ENCODE results near the gene BMP7.

Gene BMP7

DNA sequence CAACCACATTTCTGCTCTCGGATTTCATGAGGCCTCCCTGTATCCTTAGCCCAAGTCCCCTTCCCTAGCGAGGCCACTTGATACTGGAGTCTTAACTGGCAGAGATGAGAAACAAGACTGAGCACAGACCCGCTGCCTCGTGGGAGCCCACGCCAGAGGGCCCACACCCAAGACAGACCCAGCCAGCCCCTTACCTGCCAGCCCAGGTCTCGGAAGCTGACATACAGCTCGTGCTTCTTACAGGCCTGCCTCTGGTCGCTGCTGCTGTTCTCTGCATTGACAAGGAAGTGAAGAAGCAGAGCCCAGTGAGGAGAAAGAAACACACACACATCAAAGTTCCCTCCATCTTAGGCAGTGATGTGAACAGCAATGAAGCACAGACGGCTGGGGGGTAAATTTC is 91.7 kb downstream of the BMP7 start:
- H3K36me3 ChIP-seq (ENCODE audit: insufficient read depth, low read length) = peaks cover 69% of the 10 kb centered on the region
- H3K9me3 ChIP-seq (ENCODE audit: low read length) = no peaks in the 10 kb centered on the region
- no peak overlapping the region for H3K4me3 ChIP-seq (ENCODE audit: low read length)
- H2AFZ ChIP-seq (ENCODE audit: low read depth, low read length) = no peak overlapping the region
- H3K4me1 ChIP-seq (ENCODE audit: insufficient read depth, low read length) = no peaks in the 10 kb centered on the region
- no peaks in the 10 kb centered on the region for H3K27me3 ChIP-seq (ENCODE audit: insufficient read depth, low read length)

DNA sequence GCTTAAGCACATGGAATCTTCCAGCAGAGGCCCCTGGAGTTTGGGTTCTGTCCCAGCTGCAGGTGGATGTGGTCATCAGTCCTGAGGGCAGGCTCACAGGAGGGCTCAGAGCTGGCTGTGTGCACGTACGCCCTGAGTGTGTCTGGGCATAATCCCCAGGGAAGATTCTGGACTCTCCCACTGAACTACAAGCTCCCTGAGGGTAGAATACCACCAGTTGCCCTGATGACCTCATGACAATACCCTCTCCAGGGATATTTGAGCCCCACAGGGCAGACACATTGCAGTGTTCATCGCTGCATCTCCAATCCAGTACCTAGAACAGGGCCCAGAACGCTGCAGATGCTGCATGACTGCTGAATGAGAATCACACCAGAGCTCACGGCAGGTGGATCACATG is 92.5 kb downstream of the BMP7 start:
- H3K9me3 ChIP-seq (ENCODE audit: low read length) = no peaks in the 10 kb centered on the region
- H2AFZ ChIP-seq (ENCODE audit: low read depth, low read length) = no peak overlapping the region
- no peaks in the 10 kb centered on the region for H3K27me3 ChIP-seq (ENCODE audit: insufficient read depth, low read length)
- H3K4me1 ChIP-seq (ENCODE audit: insufficient read depth, low read length) = no peaks in the 10 kb centered on the region
- no peak overlapping the region for H3K4me3 ChIP-seq (ENCODE audit: low read length)
- peaks cover 69% of the 10 kb centered on the region for H3K36me3 ChIP-seq (ENCODE audit: insufficient read depth, low read length)

DNA sequence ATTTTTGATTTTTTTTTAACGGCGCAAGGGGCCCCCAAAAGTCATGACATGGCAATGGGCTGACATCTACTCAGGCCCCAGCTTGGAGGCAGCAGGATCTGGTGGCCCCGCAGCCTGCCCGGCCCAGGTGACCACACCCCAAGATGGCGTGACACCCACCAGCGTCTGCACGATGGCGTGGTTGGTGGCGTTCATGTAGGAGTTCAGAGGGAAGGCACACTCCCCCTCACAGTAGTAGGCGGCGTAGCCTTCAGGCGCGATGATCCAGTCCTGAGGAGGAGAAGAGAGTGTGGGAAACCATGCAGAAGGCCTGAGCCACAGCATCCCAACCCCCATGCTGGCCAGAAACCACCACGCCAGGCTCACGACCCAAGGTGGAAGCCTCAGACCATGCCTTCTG is 93.4 kb downstream of the BMP7 start:
- H3K4me3 ChIP-seq (ENCODE audit: low read length) = no peak overlapping the region
- H3K4me1 ChIP-seq (ENCODE audit: insufficient read depth, low read length) = no peaks in the 10 kb centered on the region
- no peaks in the 10 kb centered on the region for H3K9me3 ChIP-seq (ENCODE audit: low read length)
- H3K27me3 ChIP-seq (ENCODE audit: insufficient read depth, low read length) = no peaks in the 10 kb centered on the region
- peaks cover 68% of the 10 kb centered on the region for H3K36me3 ChIP-seq (ENCODE audit: insufficient read depth, low read length)
- H2AFZ ChIP-seq (ENCODE audit: low read depth, low read length) = no peak overlapping the region

DNA sequence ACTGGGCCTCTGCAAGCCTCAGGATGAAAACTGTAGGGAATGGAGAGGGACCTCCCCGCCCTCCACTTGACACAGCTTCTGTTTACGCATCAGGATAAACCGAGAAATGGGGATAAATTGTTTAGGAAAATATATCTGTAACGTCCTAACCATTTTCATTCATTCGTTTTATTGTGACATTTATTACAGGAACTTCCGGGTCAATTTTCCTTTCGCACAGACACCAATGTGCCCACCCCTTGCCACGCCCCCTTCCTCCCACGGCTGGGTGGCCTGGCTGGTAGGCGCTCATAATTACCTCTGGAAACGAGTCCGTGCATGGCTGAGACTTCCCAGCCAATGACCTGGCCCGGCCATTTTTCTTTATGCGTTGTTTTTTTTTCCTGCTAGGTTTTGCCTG is 96.1 kb downstream of the BMP7 start:
- Histone ChIP-seq H3K4me1 (ENCODE audit: insufficient read depth, low read length) (no peaks in the 10 kb centered on the region), H3K36me3 (ENCODE audit: insufficient read depth, low read length) (peaks cover 61% of the 10 kb centered on the region), H3K27me3 (ENCODE audit: insufficient read depth, low read length) (no peaks in the 10 kb centered on the region), H2AFZ (ENCODE audit: low read depth, low read length) (no peak overlapping the region), H3K4me3 (ENCODE audit: low read length) (no peak overlapping the region), H3K9me3 (ENCODE audit: low read length) (no peaks in the 10 kb centered on the region)

DNA sequence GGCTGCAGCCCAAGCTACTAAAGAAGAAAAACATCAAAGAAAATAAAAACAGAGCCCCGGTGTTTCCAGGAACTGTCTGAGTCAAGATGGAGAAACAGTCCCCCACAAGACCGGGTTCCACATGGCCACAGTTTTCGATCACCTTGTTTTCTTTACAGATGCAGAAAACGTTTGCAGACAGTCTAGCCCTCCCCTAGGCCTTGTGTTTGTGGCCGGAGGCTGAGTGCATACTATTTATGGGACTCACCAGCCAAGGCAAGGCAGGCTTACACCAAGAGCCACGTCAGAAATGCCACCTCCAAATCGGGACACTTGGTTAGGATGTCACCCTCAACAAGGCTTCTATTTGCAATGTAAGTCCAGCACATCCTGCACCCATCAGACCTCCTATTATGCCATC is 97.3 kb downstream of the BMP7 start:
- H2AFZ ChIP-seq (ENCODE audit: low read depth, low read length) = no peak overlapping the region
- H3K4me3 ChIP-seq (ENCODE audit: low read length) = no peak overlapping the region
- peaks cover 54% of the 10 kb centered on the region for H3K36me3 ChIP-seq (ENCODE audit: insufficient read depth, low read length)

DNA sequence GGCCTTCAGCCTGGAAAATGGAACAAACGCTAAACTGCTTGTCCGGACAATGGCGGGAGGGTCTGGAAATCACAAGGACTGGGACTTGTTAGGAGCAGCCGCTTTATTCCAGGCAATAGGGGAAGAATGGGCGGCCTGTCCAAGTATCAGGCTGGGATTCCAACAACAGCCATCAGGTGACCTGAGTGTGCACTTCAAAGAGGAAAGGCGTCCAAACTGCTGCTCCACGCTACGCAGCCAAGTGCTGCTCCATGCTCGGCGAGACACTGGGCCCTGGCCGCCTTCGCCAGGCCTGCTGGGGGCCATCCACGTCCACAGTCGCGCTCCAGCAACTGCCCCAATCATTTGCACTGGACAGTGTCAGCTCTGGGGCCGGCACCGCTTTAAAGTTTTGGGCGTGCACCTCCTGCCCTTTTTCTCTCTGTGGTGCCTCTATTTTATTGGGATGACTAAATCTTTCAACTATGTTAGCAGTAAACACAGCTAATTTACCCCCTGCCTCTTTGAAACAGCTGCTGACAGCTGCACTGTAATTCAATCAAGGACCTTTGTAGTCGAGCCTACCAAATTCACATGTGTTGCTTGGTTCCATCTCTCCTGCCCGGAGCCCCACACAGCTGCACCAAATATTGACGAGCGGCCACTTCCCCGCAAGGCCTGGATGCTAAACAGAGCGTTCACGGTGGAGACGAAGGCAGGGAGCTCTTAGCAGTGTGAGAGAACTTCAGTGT is 98.3 kb downstream of the BMP7 start:
- no peak overlapping the region for H2AFZ ChIP-seq (ENCODE audit: low read depth, low read length)
- no peaks in the 10 kb centered on the region for H3K9me3 ChIP-seq (ENCODE audit: low read length)
- H3K36me3 ChIP-seq (ENCODE audit: insufficient read depth, low read length) = peaks cover 50% of the 10 kb centered on the region
- no peak overlapping the region for H3K4me3 ChIP-seq (ENCODE audit: low read length)
- H3K27me3 ChIP-seq (ENCODE audit: insufficient read depth, low read length) = no peaks in the 10 kb centered on the region
- no peaks in the 10 kb centered on the region for H3K4me1 ChIP-seq (ENCODE audit: insufficient read depth, low read length)

More for the DNA sequence above, 97.3 kb downstream of the BMP7 start:
- no peaks in the 10 kb centered on the region for H3K9me3 ChIP-seq (ENCODE audit: low read length)
- H3K4me1 ChIP-seq (ENCODE audit: insufficient read depth, low read length) = no peaks in the 10 kb centered on the region
- no peaks in the 10 kb centered on the region for H3K27me3 ChIP-seq (ENCODE audit: insufficient read depth, low read length)

DNA sequence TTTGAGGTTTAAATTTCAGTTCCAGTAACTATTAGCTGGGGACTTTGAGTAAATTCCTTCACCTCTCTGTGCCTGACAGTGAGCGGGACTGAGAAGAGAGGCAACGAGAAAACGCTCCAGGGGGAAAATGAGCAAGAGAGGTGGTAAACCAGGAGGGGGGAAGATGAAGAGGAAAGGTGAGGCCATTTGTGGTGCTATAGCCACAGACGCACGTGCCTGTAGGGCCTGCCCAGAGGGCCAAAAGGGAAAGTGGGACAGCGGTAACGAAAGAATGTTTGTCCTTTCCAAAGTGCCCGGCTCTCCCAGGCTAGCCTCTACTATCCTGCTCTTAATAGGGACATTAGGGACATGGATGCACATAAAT is 99.2 kb downstream of the BMP7 start:
- Histone ChIP-seq H3K4me3 (ENCODE audit: low read length) (no peak overlapping the region), H3K36me3 (ENCODE audit: insufficient read depth, low read length) (peaks cover 42% of the 10 kb centered on the region), H3K4me1 (ENCODE audit: insufficient read depth, low read length) (no peaks in the 10 kb centered on the region), H2AFZ (ENCODE audit: low read depth, low read length) (no peak overlapping the region), H3K9me3 (ENCODE audit: low read length) (no peaks in the 10 kb centered on the region), H3K27me3 (ENCODE audit: insufficient read depth, low read length) (no peaks in the 10 kb centered on the region)

DNA sequence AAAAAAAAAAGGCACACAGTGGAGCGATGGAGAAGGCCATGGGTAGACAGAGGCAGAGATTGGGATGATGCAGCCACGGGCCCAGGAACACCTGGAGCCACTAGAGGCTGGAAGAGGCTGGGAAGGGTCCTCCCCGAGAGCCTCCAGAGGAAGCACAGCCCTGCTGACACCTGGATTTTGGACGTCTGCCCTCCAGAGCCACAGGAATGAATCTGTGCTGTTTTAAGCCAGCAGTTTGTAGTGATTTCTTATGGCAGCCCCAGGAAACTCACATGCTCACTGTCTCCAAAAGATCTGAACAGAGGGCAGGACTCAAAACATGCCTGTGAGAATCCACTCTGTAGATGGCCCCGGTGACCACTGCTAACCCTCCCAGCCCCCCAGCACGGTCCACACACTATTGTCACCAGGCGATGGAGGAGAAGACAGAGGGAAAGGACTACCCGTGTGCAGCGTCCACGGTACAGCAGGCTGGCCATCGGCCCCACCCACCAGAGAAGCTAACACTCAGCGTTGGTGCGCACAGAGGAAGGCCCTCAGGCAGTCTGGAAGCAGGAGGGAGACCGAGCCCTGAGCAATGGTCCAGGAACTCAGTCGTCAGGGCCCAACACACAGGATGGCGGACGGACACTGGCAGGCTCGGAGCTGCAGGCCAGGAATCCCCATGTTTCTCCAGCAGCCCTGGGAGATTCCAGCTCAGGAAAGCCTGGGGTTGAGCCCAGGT is 99.7 kb downstream of the BMP7 start:
- no peaks in the 10 kb centered on the region for H3K4me1 ChIP-seq (ENCODE audit: insufficient read depth, low read length)
- H3K36me3 ChIP-seq (ENCODE audit: insufficient read depth, low read length) = peaks cover 36% of the 10 kb centered on the region
- H3K27me3 ChIP-seq (ENCODE audit: insufficient read depth, low read length) = no peaks in the 10 kb centered on the region
- no peaks in the 10 kb centered on the region for H3K9me3 ChIP-seq (ENCODE audit: low read length)
- H2AFZ ChIP-seq (ENCODE audit: low read depth, low read length) = no peak overlapping the region
- no peak overlapping the region for H3K4me3 ChIP-seq (ENCODE audit: low read length)

DNA sequence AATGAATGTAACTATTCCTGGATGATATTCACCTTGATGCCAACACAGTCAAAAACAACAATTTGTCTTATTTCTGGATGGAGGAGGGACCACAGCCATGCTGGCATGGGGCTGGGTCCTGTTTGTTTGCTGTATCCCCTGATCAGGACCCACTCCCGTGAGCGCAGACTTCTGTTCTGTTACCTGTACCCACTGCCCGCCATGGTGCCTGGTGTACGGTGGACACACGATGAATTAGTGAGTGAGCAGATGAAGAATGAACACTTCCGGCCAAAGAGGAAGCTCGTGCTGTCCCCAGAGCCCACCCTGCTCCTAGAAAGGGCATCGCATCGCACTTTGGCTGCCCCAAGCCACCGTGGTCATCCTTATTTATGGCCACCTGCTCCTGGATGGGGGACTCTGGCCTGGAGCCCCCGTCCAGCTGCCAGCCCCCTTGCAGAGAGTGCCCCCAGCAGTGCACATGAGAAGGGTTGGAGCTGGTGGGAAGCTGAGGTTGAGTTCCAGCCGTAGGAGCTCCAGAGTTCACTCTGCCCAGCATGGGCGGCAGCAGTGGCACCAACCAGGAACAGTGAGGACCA is 100.9 kb downstream of the BMP7 start:
- H3K4me3 ChIP-seq (ENCODE audit: low read length) = no peak overlapping the region
- H3K4me1 ChIP-seq (ENCODE audit: insufficient read depth, low read length) = no peaks in the 10 kb centered on the region
- peaks cover 24% of the 10 kb centered on the region for H3K36me3 ChIP-seq (ENCODE audit: insufficient read depth, low read length)
- no peaks in the 10 kb centered on the region for H3K9me3 ChIP-seq (ENCODE audit: low read length)
- no peak overlapping the region for H2AFZ ChIP-seq (ENCODE audit: low read depth, low read length)
- no peaks in the 10 kb centered on the region for H3K27me3 ChIP-seq (ENCODE audit: insufficient read depth, low read length)

DNA sequence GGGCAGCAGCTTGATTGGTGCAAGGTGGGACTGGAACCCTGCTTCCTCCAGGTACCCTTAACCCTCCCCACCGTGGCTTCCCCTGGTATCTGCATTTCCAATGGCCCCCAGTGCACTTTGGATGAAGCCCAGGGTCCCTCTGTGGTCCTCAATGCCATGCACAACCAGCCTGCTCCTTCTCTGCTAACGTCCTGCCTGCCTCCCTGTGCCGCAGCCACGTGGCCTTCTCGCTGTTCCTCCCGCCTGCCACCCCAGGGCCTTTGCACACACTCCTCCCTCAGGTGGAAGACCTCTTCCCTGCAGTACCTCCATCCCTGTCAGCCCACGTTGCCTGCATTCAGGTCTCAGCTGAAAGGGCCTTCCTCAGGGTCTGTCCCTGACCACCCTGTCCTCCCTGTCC is 101.6 kb downstream of the BMP7 start:
- Histone ChIP-seq H3K27me3 (ENCODE audit: insufficient read depth, low read length) (no peaks in the 10 kb centered on the region), H3K36me3 (ENCODE audit: insufficient read depth, low read length) (peaks cover 18% of the 10 kb centered on the region), H2AFZ (ENCODE audit: low read depth, low read length) (no peak overlapping the region), H3K4me3 (ENCODE audit: low read length) (no peak overlapping the region), H3K4me1 (ENCODE audit: insufficient read depth, low read length) (no peaks in the 10 kb centered on the region), H3K9me3 (ENCODE audit: low read length) (no peaks in the 10 kb centered on the region)

DNA sequence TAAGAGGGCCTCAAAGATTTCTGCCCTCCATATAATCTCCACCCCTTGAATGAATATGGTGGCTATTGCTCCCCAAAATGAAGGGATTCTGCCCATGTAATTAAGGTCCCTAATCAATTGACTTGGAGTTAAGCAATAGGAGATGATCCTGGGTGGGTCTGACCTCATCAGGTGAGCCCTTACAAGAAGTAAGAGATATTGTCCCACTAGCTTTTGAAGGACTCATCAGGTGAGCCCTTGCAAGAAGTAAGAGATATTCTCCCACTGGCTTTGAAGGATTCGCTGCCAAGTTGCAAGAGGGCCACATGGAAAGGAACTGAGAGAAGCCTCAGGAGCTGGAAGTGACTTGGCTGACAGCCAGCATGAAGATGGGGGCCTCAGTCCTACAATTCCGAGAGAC is 103.4 kb downstream of the BMP7 start:
- H3K4me1 ChIP-seq (ENCODE audit: insufficient read depth, low read length) = no peaks in the 10 kb centered on the region
- H3K4me3 ChIP-seq (ENCODE audit: low read length) = no peak overlapping the region
- H2AFZ ChIP-seq (ENCODE audit: low read depth, low read length) = no peak overlapping the region
- no peaks in the 10 kb centered on the region for H3K27me3 ChIP-seq (ENCODE audit: insufficient read depth, low read length)
- H3K9me3 ChIP-seq (ENCODE audit: low read length) = no peaks in the 10 kb centered on the region
- H3K36me3 ChIP-seq (ENCODE audit: insufficient read depth, low read length) = peaks cover 4% of the 10 kb centered on the region

DNA sequence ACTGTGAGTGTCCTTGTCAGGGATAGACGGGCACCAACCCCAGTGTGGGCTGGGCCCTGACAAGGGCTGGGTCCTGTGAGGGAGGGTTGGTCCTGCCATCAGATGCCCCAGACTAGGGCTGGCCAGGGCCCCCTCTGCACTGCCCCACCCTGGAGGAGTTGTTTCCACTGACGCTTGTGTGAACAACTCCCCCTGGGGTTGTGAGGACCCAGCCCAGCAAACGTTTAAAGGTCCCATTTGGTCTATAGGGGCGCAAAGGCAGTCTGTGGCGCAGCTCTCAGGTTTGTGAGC is 104.1 kb downstream of the BMP7 start:
- no peaks in the 10 kb centered on the region for H3K27me3 ChIP-seq (ENCODE audit: insufficient read depth, low read length)

DNA sequence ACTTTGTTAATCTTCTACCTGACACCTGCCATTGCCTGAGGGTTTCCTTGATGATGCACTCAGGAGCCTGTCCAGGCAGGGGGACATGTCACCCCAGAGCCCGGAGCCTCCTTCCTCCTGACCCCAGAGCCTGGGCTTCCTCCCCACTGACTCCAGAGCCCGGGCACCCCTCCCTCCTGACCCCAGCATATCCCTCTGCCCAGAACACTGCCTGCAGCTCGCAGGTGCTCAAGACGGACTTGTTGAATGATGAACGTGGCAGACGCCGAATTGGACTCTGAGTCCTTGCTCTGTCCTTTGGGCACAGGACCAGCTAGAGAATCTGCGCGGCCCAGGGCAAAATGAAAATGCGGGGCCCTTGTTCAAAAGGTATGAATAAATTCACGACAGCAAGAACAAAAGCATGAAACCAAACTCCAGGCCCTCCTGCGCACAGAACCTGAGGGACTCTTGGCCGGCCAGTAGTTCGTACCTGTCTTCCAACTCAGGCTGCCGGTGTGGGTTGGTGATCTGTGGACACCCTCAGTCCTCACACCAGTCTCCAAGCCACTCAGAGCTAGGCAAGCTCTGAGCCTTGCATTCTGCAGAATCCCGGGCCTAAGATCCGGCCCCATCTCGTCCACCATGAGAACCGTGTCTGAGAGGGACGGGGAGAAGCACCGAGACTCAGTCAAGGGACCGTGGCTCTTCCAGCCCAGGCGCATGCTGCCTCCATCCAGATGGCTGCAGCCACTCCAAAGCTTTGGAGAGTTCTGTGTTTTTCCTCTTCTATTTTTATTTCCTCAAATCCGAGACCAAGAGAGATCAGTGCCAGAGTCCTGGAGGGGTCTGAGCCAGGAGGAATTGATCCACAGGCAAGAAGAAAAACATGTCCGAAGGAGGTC is 104.7 kb downstream of the BMP7 start:
- Histone ChIP-seq H3K27me3 (ENCODE audit: insufficient read depth, low read length) (no peaks in the 10 kb centered on the region), H2AFZ (ENCODE audit: low read depth, low read length) (no peak overlapping the region), H3K4me1 (ENCODE audit: insufficient read depth, low read length) (no peaks in the 10 kb centered on the region), H3K36me3 (ENCODE audit: insufficient read depth, low read length) (no peaks in the 10 kb centered on the region), H3K4me3 (ENCODE audit: low read length) (no peak overlapping the region), H3K9me3 (ENCODE audit: low read length) (no peaks in the 10 kb centered on the region)

More for the DNA sequence above, 104.1 kb downstream of the BMP7 start:
- no peaks in the 10 kb centered on the region for H3K9me3 ChIP-seq (ENCODE audit: low read length)
- H3K36me3 ChIP-seq (ENCODE audit: insufficient read depth, low read length) = no peaks in the 10 kb centered on the region
- H3K4me3 ChIP-seq (ENCODE audit: low read length) = no peak overlapping the region
- H3K4me1 ChIP-seq (ENCODE audit: insufficient read depth, low read length) = no peaks in the 10 kb centered on the region
- H2AFZ ChIP-seq (ENCODE audit: low read depth, low read length) = no peak overlapping the region

Measured in neuron (in vitro differentiated cells).